Tibial nerve (tissue), 3 donors: ENCODE results near the gene ZNF853.

ENCODE experiments used
- CTCF ChIP-seq, 5 experiments: fragments of 200-600 bp in 3 of 5; fragments of 450-650 bp in 2 of 5; sonication (generic) in 3 of 5; IDR thresholded peaks; one replicate each; pipeline ENCODE4 v1.5.1; 2016 to 2019; ENCODE audit warnings: antibody characterized with exemption in 5 of 5, mild to moderate bottlenecking in 3 of 5, moderate library complexity in 2 of 5
- POLR2A ChIP-seq, 2 donors: fragments of 450-650 bp; IDR thresholded peaks; one replicate each; pipeline ENCODE4 v1.6.1; 2017; ENCODE audit warnings: antibody characterized with exemption in 2 of 2, mild to moderate bottlenecking in 2 of 2, moderate library complexity in 2 of 2

GRCh38 chr7:6636741-6637543 is 21.5 kb downstream of the ZNF853 start, which contains the start of gene ZNF316:
- no peak for TF ChIP-seq CTCF (IDR thresholded peaks at IDR 0.05)
- peak; percentile 30 to 47 for TF ChIP-seq POLR2A (IDR thresholded peaks at IDR 0.05)
